Activated CD4-positive, alpha-beta T cell treated with anti-CD3 and anti-CD28 coated beads, Interleukin-2, amount 50 U/mL, for 4 hours (primary cell): ENCODE data around the gene OR52K2.
"Not testable (repeated sequence)": the region's sequence is repeated elsewhere in the genome, so short reads cannot be mapped to it uniquely, and the experiment has no call there.

Experiments
- DNase-seq, 2 experiments: peaks; one replicate each; pipeline ENCODE4 v3.0.0-alpha.2; 2020

OR52K2 gene

DNA sequence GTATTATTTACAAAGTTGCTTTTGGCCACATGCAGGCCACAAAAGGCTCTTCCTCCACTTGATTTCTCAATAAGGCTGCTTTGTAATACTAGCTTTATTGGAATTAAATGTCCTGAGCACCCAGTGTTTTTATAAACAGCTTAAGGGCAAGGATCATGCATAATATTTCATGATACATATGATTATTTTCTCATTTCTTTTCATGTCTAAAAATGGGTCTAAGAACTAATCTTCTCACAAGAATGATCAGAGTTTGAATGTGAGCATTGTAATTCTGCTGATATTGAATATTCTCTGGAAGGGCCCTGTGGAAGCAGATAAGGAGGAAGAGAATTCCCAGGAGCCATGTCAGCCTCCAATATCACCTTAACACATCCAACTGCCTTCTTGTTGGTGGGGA, at the start of gene OR52K2:
Gene OR52K2, plus strand, starts transcription at position 301 of the 400 bp plus-strand sequence. Its CDS starts 45 bp downstream, at position 346.
- DNase-seq, result no peak

DNA sequence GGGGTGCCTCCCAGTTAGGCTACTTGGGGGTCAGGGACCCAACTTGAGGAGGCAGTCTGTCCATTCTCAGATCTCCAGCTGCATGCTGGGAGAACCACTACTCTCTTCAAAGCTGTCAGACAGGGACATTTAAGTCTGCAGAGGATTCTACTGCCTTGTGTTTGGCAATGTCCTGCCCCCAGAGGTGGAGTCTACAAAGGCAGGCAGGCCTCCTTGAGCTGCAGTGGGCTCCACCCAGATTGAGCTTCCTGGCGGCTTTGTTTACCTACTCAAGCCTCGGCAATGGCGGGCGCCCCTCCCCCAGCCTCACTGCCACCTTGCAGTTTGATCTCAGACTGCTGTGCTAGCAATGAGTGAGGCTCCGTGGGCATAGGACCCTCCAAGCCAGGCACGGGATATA, 42.9 kb upstream of the OR52K2 start:
- DNase-seq, result not testable (repeated sequence)

DNA sequence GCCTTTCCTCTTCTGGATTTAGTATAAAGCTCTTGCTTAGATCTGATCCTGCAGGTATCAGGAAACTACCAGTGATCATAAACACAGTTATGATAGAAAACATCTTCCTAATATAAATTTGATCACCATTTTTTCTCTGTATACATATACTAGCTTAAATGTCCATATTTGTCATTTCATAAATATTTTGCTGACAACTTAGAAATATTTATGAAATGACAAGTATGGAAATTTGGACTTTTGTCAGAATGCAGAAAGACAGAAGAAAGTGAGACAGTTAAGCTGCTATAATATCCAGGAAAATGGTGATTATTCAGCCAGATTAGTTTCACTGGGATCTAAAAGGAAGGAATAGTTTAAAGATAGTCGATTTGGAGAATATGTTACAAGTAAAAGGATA, 32.8 kb upstream of the OR52K2 start:
- no peak for DNase-seq

DNA sequence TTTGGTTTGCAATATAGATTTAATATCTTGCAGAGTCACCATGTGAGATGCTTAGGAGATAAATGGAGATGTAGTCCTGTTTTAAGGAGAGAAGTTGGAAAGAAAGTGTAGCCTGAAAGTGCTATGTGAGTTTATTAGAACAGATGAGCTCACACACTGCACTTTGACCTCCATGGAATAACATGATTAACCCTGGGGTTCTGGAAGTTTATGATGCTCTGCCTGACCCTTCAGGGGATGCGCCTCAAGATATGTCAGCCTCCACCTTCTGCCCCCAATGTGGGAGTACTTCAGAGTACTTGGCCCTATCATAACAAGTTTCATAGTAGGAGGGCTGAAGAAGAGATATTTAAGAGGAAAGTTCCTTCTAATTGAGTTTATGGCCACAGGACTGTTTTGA, 32.3 kb upstream of the OR52K2 start:
- no peak for DNase-seq

DNA sequence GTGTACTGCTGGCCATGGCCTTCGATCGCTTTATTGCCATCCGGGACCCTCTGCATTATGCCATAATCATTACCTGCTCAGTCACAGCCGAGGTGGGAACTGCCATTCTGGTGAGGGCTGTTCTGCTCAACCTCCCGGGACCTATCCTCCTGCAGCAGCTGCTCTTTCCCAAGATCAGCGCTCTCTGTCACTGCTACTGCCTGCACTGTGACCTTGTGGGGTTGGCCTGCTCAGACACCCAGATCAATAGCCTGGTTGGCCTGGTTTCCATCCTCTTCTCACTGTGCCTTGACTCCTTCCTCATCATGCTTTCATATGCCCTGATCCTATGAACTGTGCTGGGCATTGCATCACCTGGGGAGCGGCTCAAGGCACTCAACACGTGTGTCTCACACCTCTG, 30.7 kb upstream of the OR52K2 start:
- DNase-seq, result no peak

DNA sequence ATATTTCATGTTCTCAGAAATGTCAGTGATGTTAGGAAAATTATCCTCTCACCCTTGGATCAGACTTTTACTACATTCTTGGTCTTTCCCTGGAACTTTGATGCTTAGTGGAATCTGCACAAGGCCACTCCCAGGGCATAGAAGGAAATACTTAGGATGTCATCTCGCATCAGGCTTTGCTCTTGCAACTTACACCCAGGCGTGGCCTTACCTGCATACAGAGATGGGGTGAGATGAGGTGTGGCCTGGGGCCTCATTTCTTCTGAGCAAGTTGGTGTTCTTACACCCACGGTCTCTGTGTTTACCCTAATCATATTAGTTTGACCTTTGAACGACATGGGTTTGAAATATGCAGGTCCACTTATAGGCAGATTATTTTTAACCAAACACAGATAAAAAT, 19.0 kb upstream of the OR52K2 start:
- DNase-seq, result no peak

DNA sequence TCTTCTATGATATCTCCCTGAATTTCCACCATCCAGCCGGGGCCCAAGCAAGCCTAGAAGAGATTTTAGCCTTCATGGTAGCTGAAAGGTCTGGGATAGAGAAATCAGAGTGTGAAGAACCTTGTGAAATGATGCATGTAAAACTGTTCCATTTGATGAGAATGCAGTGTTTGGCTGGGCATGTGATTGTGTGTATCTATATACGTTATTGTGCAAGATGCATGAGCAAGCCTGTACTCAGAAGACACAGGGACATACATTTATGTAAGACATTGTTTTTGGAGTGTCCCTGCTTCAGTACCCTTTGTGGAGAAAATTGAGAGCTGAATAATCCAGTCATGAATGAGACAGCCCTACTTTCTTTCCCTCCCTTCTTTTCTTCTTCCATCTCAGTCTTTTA, 15.2 kb upstream of the OR52K2 start:
- DNase-seq, result no peak

DNA sequence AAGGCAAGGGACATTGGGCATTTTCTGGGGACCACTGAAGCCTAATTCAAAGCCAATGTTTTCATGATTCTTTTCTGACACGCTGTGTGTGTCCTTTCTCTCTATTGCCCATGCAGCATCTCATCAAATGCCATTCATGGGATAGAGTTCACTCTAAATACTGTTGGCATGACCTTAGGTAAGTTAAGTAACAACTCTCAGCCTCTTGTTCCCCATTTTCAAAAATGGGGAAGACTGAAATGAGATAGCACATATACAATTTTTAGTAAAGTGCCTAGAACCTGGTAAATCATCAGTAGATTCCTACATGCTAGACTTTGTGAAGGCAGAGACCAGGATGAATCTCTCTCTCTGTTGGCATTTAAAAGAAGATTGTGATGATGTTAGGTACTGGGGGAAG, 12.7 kb upstream of the OR52K2 start:
- no peak for DNase-seq

DNA sequence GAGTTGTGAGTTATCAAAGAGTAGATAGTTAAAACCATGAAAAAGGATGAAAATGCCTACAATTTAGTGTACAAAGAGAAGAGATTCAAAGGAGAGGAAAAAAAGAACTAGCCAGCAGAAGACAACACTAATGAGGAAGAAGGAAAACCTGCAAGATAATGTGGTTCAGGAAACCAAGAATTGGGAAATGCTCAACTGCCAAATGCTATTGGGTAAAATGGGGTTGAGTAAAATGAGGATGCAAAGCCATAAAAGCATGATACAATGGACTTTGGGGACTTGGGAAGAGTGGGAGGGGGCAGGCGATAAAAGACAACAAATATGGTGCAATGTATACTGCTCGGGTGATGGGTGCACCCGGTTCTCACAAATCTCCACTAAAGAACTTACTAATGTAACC, 7.6 kb upstream of the OR52K2 start:
- no peak for DNase-seq

DNA sequence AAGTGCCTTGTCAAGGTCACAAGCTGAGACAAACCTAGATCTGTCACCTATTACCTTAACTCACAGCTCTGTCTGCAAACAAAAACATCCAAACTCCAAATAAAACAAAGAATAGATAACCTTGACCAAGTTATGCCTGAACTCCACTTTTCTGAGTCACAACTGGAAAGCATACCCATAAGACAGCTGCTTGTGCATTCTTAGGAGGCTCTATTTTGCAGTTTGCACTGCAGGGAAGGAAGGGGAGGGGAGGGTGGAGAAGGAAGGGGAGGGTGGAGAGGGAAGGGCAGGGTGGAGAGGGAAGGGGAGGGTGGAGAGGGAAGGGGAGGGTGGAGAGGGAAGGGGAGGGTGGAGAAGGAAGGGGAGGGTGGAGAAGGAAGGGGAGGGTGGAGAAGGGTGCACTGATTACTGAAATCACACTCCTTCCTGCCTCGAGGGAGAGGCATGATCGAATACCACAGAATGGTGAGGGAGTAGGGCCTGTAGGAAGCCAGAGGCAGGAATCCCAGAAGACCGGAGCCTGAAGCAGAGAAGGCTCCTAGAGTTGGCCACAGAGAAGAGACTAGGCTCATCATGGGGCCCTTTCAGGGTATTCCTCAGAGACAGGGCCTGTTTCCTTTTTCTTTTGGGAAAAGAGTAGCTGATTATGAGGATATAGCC, 5.7 kb upstream of the OR52K2 start:
- DNase-seq, result no peak

DNA sequence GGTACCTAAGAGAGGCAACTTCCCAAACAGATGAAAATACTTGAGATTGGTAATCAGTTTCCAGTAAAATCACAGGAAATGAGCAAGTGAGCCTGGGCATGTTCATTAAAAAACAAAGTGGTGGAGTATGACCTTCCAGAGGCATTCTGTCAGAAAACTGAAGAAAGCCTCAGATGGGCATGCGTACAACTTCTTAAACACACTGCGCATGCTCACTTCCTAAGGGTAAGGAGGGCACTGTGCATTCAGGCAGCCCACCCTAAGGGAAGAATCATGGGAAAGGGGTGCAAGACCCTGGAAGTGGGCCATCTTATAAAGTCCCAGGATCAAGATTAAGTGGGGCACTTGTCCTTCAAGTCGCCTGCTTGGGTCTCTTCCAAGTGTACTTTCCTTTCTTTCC, 4.0 kb downstream of the OR52K2 start:
- DNase-seq, result no peak

DNA sequence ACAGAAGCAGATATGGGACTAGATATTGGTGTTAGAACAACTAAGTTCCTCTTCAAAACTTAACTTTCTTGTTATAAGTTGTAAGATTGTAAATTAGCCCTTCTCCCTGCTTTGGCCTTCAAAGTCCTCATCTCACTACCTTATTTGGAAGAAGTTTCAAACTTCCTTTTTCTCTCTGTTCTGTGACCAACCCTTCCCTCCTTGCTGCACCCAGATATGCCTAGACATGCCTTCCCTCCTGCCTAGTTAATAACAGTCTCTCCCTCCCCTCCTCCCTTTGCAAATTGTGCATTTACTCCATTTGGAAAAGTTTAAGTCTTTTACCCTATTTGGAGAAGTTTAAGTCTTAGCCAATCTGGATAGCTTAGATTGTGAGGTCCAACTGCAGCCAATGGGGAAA, 4.9 kb downstream of the OR52K2 start:
- DNase-seq, result no peak

DNA sequence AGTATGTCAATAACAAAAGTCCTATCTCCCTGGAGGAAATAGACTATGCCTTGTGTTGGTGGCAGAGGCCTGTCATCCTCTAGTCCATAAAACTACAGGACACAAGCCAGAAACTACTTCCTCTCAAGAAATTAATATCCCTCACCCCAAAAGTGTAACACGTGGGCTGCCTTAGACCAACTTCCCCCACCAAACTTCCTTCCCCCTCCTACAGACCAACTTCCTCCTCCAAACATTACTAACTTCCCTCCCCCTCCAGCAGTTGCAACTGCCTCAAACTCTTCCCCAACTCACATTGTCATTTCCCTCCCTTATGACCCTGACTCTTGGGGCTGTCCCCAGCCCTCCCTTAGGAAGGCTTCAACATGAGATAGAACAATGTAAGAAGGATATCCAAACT, 6.3 kb downstream of the OR52K2 start:
- no peak for DNase-seq

DNA sequence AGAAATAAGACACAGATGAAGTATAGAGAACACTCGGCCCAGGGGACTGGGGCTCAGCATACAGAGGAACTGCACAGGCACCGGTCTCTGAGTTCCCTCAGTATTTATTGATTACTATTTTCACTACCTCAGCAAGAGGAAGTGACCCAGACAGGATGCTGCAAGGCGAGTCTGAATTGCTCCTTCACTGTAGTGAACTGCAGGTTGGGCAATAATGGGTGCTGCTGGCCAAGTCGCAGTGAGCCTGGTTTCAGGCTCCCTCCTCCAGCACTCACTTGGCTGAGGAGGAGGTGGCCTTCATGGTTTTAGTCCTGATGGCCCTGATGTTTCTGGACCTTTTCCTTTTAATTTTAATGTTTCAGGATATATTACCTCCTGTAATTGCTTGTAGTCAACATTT, 10.4 kb downstream of the OR52K2 start:
- DNase-seq, result no peak

DNA sequence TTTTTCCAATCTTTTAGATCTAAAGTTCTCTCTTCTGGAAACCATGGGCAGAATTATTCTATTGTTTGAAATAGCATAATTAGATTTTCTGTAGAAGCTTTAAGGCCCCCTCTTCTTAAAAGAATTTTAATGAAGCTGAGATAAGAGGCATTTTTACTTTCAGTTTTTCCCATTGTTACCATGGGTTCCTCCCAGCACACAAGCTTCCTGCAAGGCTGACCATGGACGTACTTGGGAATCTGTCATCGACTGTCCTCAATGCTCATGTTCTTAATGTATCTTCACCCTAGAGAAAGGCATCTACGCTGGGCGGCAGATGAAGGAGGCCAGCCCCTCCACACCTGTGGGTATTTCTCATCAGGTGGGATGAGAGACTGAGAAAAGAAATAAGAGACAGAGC, 11.1 kb downstream of the OR52K2 start:
- no peak for DNase-seq

DNA sequence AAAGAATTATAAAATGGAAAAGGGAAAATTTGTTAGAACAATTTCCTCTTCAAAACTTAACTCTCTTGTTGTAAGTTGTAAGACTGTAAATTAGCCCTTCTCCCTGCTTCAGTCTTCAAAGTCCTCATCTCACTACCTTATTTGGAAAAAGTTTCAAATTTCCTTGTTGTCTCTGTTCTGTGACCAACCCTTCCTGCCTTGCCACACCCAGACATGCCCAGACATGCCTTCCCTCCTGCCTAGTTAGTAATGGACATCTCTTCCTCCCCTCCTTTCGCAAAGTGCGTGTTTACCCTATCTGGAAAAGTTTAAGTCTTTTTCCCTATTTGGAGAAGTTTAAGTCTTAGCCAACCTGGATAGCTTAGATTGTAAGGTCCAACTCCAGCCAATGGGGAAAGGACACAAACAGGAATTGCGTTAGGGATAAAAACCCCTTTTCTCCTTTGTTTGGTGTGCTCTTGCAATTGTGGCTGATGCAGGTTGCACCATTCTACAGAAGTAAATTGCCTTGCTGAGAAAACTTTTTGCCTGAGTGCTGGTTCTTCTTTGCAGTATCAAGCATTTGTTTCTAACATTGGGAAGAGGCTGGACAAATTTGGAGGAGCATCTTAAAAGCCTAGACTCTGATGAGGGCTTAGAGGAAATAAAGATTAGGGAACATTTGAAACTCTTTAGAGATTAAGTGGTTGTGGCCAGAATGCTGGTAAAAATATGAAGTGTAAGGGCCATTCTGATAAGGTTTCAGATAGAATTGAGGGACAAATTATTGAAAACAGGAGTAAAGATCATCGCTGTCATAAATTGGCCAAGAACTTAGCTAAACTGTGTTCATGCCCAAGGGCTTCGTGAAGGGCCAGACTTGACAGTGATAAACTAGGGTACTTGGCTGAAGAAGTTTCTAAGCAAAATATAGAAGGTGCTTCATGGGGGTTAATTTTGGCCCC, 15.4 kb downstream of the OR52K2 start:
- DNase-seq, result no peak

DNA sequence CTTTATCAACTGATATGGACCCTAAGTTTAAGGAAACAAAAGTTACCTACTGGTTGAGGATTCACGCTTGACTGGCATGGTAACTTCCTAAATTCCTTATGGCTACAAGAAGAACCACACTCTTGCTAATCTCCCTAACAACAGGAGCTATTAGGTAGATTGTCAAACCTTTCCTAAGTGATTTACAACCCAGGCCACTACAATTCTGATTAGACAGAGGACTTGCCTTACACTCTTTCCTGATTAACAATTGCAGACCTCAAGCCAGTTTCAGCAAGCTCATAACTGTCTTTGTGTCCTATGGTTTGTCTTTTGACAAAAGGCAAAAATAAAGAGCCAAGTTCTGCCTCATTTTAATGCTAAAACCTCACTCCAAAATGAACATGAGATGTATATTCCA, 16.3 kb downstream of the OR52K2 start:
- no peak for DNase-seq

DNA sequence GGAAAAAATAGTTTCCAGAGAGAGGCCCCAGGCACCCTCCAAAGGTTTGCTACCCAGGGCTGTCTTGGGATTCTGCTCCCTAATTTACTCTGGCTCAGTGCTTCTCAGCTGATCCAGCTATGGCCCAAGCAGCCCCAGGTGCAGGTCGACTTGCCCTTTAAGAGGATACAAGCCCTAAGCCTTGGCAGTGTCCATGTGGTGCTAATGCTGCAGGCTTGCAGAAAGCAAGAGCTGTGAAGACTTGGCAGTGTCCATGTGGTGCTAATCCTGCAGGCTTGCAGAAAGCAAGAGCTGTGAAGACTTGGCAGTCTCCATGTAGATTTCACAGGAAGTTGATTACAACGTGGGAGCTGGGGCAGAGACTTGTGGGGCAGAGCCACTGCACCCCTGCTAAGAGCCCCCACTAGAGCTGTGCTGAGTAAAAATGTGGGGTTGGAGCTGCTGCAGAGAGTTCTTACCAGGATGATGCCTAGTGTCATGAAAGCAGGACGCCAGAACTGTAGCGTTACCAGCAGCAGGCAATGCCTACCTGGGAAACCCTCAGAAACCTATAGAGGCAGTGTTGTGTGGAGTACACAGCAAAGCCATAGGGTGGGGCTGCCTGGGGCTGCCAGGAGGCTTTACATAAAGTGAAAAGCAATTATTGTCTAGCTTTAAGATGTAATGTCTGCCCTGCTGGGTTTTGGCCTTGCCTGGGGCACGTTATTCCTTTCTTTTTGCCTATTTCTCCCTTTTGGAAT, 17.2 kb downstream of the OR52K2 start:
- no peak for DNase-seq

DNA sequence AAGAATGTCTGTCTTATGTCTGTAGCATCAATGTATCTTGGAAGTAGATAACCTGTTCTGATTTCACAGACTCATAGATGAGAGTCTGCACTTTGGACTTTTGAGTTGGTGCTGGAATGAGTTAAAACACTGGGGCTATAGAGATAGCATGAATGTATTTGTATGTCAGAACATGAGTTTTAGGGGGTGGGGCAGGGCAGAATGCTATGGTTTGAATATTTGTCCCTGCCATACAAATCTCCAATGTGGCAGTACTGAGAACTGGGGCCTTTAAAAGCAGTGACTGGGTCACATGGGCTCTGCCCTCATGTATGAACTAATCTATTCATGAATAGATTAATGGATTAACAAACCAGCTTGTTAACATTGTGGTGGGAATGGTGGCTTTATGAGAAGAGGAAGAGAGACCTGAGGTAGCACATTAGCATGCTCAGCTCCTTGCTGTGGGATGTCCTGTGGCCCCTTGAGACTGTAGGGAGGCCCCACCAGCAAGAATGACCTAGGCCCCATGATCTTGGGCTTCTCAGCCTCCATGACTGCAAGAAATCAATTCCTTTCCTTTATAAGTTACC, 17.9 kb downstream of the OR52K2 start:
- no peak for DNase-seq

DNA sequence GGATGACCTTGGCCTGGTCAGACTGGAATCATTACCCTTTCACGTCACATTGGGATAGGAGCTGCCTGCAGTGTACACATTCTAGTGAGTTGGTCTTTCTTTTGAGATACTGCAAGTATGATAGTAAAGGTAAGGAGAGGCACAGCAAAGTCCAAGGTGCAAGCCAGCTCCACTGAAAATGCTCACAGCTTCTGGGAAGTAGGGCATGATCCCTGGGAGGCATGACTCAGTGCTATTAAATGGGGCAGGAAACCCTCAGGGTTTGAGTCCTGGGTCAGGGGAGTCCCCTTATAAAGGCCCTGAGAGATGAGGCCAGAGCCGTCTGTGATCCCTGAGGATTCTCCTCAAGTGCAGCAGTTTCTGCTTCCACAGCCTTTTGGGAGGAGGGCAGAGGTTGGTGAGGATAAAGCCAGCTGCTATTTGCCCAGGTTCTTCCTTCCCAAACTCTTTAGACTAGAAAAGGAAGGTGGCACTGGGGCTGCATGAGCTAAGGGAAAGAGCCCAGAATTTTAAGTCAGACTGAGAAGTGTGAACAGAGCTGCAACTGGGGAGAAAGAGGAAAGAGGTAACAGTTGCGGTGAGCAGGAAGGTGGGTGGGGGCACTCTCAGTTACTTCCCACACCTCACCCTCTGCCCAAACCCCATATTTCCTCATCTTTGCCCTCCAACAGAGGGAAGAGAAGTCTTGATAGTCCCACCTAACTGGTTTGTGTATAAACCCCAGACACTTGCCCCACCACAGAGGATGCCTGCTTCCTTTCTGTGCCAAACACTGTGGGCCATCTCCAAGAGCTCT, 18.9 kb downstream of the OR52K2 start:
- DNase-seq, result no peak

DNA sequence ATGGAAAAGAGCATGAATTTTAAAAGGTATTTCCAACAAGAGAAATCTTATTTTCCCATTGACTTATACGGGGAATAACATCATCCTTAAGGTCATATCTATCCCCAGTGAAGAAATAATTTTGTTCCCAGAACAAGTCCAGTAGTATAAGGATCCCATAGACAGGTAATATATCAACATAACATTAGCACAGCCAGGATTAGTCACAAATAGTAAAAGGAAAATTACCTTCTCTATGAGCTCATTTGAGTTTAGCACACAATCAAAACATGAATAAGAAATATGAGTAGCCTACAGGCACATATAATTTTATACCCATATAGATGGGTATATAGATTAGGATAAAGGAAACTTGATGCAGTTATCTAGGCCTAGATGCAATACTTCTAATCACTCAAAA, 30.5 kb downstream of the OR52K2 start:
- DNase-seq, result no peak

DNA sequence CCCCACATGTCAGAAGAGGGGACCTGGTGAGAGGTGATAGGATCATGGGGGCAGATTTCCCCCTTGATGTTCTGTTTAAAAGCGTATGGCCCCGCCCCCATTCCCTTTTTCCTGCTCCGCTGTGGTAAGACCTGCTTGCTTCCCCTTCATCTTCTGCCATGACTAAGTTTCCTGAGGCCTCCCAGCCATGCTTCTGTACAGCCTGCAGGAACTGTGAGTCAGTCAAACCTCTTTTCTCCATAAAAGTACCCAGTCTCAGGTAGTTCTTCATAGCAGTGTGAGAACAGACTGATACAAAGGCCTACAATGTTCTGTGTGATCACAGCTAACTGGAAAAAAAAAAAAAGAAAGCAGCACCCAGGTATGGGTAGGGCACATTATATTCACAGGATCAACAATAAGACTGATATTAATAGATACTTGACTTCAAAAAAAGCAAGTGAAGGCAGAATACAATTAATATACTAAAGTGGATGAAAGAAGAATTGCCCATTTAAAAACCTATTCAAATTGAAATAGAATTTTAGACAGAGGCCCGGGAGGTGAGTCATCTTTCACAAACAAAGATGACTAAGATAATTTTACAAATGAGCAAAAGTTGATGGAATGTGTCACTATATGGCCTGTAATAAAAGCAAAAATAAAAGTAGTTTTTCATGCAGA, 31.6 kb downstream of the OR52K2 start:
- no peak for DNase-seq
